HG02981 (cell line): ENCODE data around the gene USP33.
A peak's percentile ranks its signal among the peaks of the same experiment; 100 is the strongest.
"Not testable (repeated sequence)": the region's sequence is repeated elsewhere in the genome, so short reads cannot be mapped to it uniquely, and the experiment has no call there.

Experiments
- ATAC-seq: cut with Tn5 transposase; IDR thresholded peaks from one replicate; pipeline ENCODE4 v1.9.1; 2021; ENCODE audit warnings: mild to moderate bottlenecking, moderate library complexity; ENCODE audit not compliant: unreplicated experiment

Gene USP33

GRCh38 chr1:77741316-77741715 is 18.3 kb downstream of the USP33 start:
- ATAC-seq, result no peak

GRCh38 chr1:77739235-77739634 is 20.4 kb downstream of the USP33 start:
- ATAC-seq, result no peak

GRCh38 chr1:77732090-77732489 is 27.6 kb downstream of the USP33 start:
- no peak for ATAC-seq

GRCh38 chr1:77725706-77726105 is 33.9 kb downstream of the USP33 start:
- no peak for ATAC-seq

GRCh38 chr1:77718181-77718580 is 41.5 kb downstream of the USP33 start:
- ATAC-seq, result no peak

GRCh38 chr1:77716065-77716464 is 43.6 kb downstream of the USP33 start:
- ATAC-seq, result no peak

GRCh38 chr1:77709727-77710126 is 49.9 kb downstream of the USP33 start:
- ATAC-seq, result no peak

GRCh38 chr1:77706321-77706720 is 53.3 kb downstream of the USP33 start:
- ATAC-seq, result no peak

GRCh38 chr1:77704736-77705135 is 54.9 kb downstream of the USP33 start:
- ATAC-seq, result no peak

GRCh38 chr1:77699673-77700072 is 60.0 kb downstream of the USP33 start:
- ATAC-seq, result not testable (repeated sequence)

GRCh38 chr1:77697441-77697840 is 62.2 kb downstream of the USP33 start:
- ATAC-seq, result no peak

GRCh38 chr1:77688939-77689338 is 70.7 kb downstream of the USP33 start:
- ATAC-seq, result peak; percentile 49

- ATAC-seq, result no peak
Observed at GRCh38 chr1:77687519-77687906, 72.1 kb downstream of the USP33 start.

GRCh38 chr1:77686796-77687518 is 72.7 kb downstream of the USP33 start:
- ATAC-seq, result no peak

GRCh38 chr1:77683160-77684148 is 76.2 kb downstream of the USP33 start:
- ATAC-seq, result peak; percentile 77

GRCh38 chr1:77682460-77683159 is 77.0 kb downstream of the USP33 start, which contains the start of gene ZZZ3:
ZZZ3 (minus strand) TSS chr1:77682658; CDS start chr1:77633354, 49,304 bp downstream.
- ATAC-seq, result peak; percentile 66

- ATAC-seq, result no peak
Observed at GRCh38 chr1:77680173-77680572, 79.5 kb downstream of the USP33 start.

- no peak for ATAC-seq
Observed at GRCh38 chr1:77678660-77679610, 80.7 kb downstream of the USP33 start.

- not testable (repeated sequence) for ATAC-seq
Observed at GRCh38 chr1:77674807-77675206, 84.8 kb downstream of the USP33 start.
